H1 (cell line): ENCODE data around the gene SIGLEC10. TPM values are rescaled to one million over a fixed set of nuclear protein-coding genes. Genes with fewer than 3 reads are reported as not detected.

ENCODE experiments used
- CTCF ChIA-PET: fragments of 300-600 bp; sonication (Branson Sonifier 250); formaldehyde crosslinking; loops from one replicate; lab custom pipeline; 2021; ENCODE audit not compliant: partially characterized antibody; lab: Charles Lee
- POLR2A ChIA-PET: fragments of 300-600 bp; sonication (Branson Sonifier 250); formaldehyde crosslinking; loops from one replicate; lab custom pipeline; 2021; ENCODE audit warnings: inconsistent platforms; ENCODE audit not compliant: partially characterized antibody; lab: Charles Lee
- DNase-seq, 2 experiments: peaks; one replicate each; pipeline versions ENCODE4 v3.0.0 to v3.0.0-alpha.2; 2010 to 2022; ENCODE audit warnings: low spot score in 2 of 2, low read depth in 1 of 2, mixed read lengths in 1 of 2
- FAIRE-seq: peaks from 2 replicates; lab custom pipeline; 2011; peaks lifted over from hg19 to GRCh38; lab: Jason Lieb, UNC
- H2AFZ ChIP-seq: 2 replicates; pipeline ENCODE4 v1.8.1; 2012; ENCODE audit warnings: low read length, inconsistent platforms
- H2AK5ac ChIP-seq: 2 replicates; pipeline ENCODE4 v1.6.1; 2013; ENCODE audit warnings: low read depth, low read length
- H2BK120ac ChIP-seq: replicated peaks from 2 replicates; pipeline ENCODE3; 2013; ENCODE audit warnings: low read depth, low read length, inconsistent platforms
- H2BK12ac ChIP-seq: 2 replicates; pipeline ENCODE4 v1.6.1; 2013; ENCODE audit warnings: low read depth, low read length
- H2BK15ac ChIP-seq: 2 replicates; pipeline ENCODE4 v1.6.1; 2013; ENCODE audit warnings: low read length
- H2BK20ac ChIP-seq: 2 replicates; pipeline ENCODE4 v1.6.1; 2013; ENCODE audit warnings: low read length
- H2BK5ac ChIP-seq: 2 replicates; pipeline ENCODE4 v1.6.1; 2013; ENCODE audit warnings: low read depth, low read length
- H3K14ac ChIP-seq: 2 replicates; pipeline ENCODE4 v1.6.1; 2013; ENCODE audit warnings: inconsistent platforms; ENCODE audit not compliant: insufficient read length
- H3K18ac ChIP-seq: 2 replicates; pipeline ENCODE4 v1.6.1; 2013; ENCODE audit warnings: low read length; ENCODE audit errors: extremely low read depth
- H3K23ac ChIP-seq: 2 replicates; pipeline ENCODE4 v1.6.1; 2013; ENCODE audit warnings: inconsistent platforms; ENCODE audit not compliant: insufficient read length
- H3K23me2 ChIP-seq: 2 replicates; pipeline ENCODE4 v1.6.1; 2013; ENCODE audit warnings: low read depth, low read length
- H3K27ac ChIP-seq: 2 replicates; pipeline ENCODE4 v1.6.1; 2011; ENCODE audit warnings: low read depth, low read length, inconsistent platforms
- H3K27me3 ChIP-seq, 4 experiments: replicated peaks in 1 of 4; 1 replicate in 1 of 4; 2 replicates in 3 of 4; pipeline versions ENCODE4 v1.6.1 to v1.8.1; 2011 to 2013; ENCODE audit warnings: low read length in 3 of 4, mild to moderate bottlenecking in 3 of 4, inconsistent platforms in 2 of 4, mixed read lengths in 2 of 4, moderate library complexity in 1 of 4; ENCODE audit not compliant: control insufficient read depth in 3 of 4, insufficient read depth in 3 of 4; ENCODE audit errors: extremely low read depth in 1 of 4
- H3K36me3 ChIP-seq, 4 experiments: 2 replicates each; pipeline versions ENCODE4 v1.6.1 to v1.8.1; 2011 to 2013; ENCODE audit warnings: mild to moderate bottlenecking in 4 of 4, low read length in 3 of 4, moderate library complexity in 2 of 4, control low read depth in 1 of 4, inconsistent platforms in 1 of 4; ENCODE audit not compliant: insufficient read depth in 4 of 4, control insufficient read depth in 2 of 4
- H3K4ac ChIP-seq: replicated peaks from 2 replicates; pipeline ENCODE3; 2013; ENCODE audit warnings: low read length, low read depth, mixed read lengths, inconsistent platforms; ENCODE audit not compliant: insufficient read length
- H3K4me1 ChIP-seq, 4 experiments: replicated peaks in 1 of 4; 1 replicate in 1 of 4; 2 replicates in 3 of 4; pipeline versions ENCODE4 v1.6.1 to v1.8.1; 2011 to 2013; ENCODE audit warnings: low read length in 3 of 4, inconsistent platforms in 2 of 4, mixed read lengths in 1 of 4; ENCODE audit not compliant: insufficient read depth in 4 of 4, control insufficient read depth in 3 of 4
- H3K4me2 ChIP-seq, 2 experiments: 2 replicates each; pipeline versions ENCODE4 v1.6.1 to v1.8.1; 2011 to 2013; ENCODE audit warnings: low read depth in 2 of 2, low read length in 2 of 2, control low read depth in 1 of 2, inconsistent platforms in 1 of 2, mild to moderate bottlenecking in 1 of 2; ENCODE audit not compliant: insufficient read depth in 1 of 2
- H3K4me3 ChIP-seq, 4 experiments: fragments of 200-600, 300-600 bp in 1 of 4; sonication (generic), shearing (Covaris generic), sonication (Bioruptor Twin) in 1 of 4; 2 replicates each; pipeline versions ENCODE4 v1.5.1 to v1.8.1; 2011 to 2016; ENCODE audit warnings: low read length in 4 of 4, low read depth in 3 of 4, control low read depth in 2 of 4, inconsistent platforms in 2 of 4, mild to moderate bottlenecking in 2 of 4, mixed read lengths in 1 of 4, moderate library complexity in 1 of 4; ENCODE audit not compliant: insufficient read depth in 2 of 4; ENCODE audit errors: extremely low read depth in 1 of 4
- H3K56ac ChIP-seq: replicated peaks from 2 replicates; pipeline ENCODE3; 2013; ENCODE audit warnings: low read depth, mild to moderate bottlenecking, mixed read lengths, low read length, inconsistent platforms; ENCODE audit not compliant: insufficient read length
- H3K79me1 ChIP-seq: 2 replicates; pipeline ENCODE4 v1.6.1; 2013; ENCODE audit warnings: low read depth, low read length, control low read depth
- H3K79me2 ChIP-seq, 2 experiments: 2 replicates each; pipeline versions ENCODE4 v1.6.1 to v1.8.1; 2012 to 2013; ENCODE audit warnings: low read length in 2 of 2, mild to moderate bottlenecking in 2 of 2, inconsistent platforms in 1 of 2; ENCODE audit not compliant: insufficient read depth in 2 of 2, control insufficient read depth in 1 of 2
- H3K9ac ChIP-seq, 4 experiments: replicated peaks in 1 of 4; 1 replicate in 1 of 4; 2 replicates in 3 of 4; pipeline versions ENCODE4 v1.6.1 to v1.8.1; 2011 to 2013; ENCODE audit warnings: low read depth in 3 of 4, low read length in 3 of 4, control low read depth in 2 of 4, mild to moderate bottlenecking in 2 of 4, moderate library complexity in 2 of 4, inconsistent platforms in 1 of 4; ENCODE audit errors: extremely low read depth in 1 of 4
- H3K9me3 ChIP-seq, 2 experiments: 2 replicates each; pipeline versions ENCODE4 v1.6.1 to v1.8.1; 2012 to 2013; ENCODE audit warnings: mild to moderate bottlenecking in 2 of 2, moderate library complexity in 2 of 2, control low read depth in 1 of 2, inconsistent platforms in 1 of 2, low read depth in 1 of 2, low read length in 1 of 2, mixed read lengths in 1 of 2; ENCODE audit not compliant: insufficient read depth in 2 of 2
- H4K20me1 ChIP-seq, 2 experiments: replicated peaks in 1 of 2; 2 replicates each; pipeline versions ENCODE3 to v1.8.1; 2011 to 2013; ENCODE audit warnings: inconsistent platforms in 2 of 2, low read length in 2 of 2, mild to moderate bottlenecking in 1 of 2; ENCODE audit not compliant: insufficient read depth in 2 of 2, control insufficient read depth in 1 of 2
- H4K5ac ChIP-seq: 2 replicates; pipeline ENCODE4 v1.6.1; 2013; ENCODE audit warnings: low read length, low read depth, mixed read lengths, inconsistent platforms; ENCODE audit not compliant: insufficient read length
- H4K8ac ChIP-seq: 2 replicates; pipeline ENCODE4 v1.8.0; 2013; ENCODE audit warnings: mild to moderate bottlenecking, moderate library complexity, low read length, inconsistent platforms; ENCODE audit not compliant: insufficient read depth; ENCODE audit errors: extremely low read depth
- H4K91ac ChIP-seq: replicated peaks from 2 replicates; pipeline ENCODE3; 2013; ENCODE audit warnings: low read length, mixed read lengths, inconsistent platforms; ENCODE audit not compliant: insufficient read length
- BACH1 ChIP-seq: IDR thresholded peaks from 2 replicates; pipeline ENCODE4 v1.6.1; 2012; ENCODE audit warnings: low read length, improper control_type of control experiment
- CEBPB ChIP-seq: IDR thresholded peaks from 2 replicates; pipeline ENCODE4 v1.6.1; 2012; ENCODE audit warnings: low read depth, low read length
- HDAC2 ChIP-seq, 2 experiments: fragments of 300-600 bp in 1 of 2; sonication (generic) in 1 of 2; IDR thresholded peaks; 2 replicates each; pipeline ENCODE4 v1.6.1; 2011 to 2012; ENCODE audit warnings: low read depth in 2 of 2, low read length in 2 of 2, mild to moderate bottlenecking in 2 of 2, moderate library complexity in 2 of 2, borderline replicate concordance in 1 of 2, inconsistent platforms in 1 of 2
- KDM4A ChIP-seq: IDR thresholded peaks from one replicate; pipeline ENCODE4 v1.7.1; 2012; ENCODE audit warnings: low read depth, mild to moderate bottlenecking, moderate library complexity, low read length, inconsistent platforms; ENCODE audit not compliant: severe bottlenecking
- NRF1 ChIP-seq: IDR thresholded peaks from 2 replicates; pipeline ENCODE4 v1.6.1; 2011; ENCODE audit warnings: mild to moderate bottlenecking, low read depth, low read length, improper control_type of control experiment
- PHF8 ChIP-seq: fragments of 200-600 bp; sonication (generic); conservative IDR thresholded peaks from 2 replicates; pipeline ENCODE4 v1.7.1; 2012; ENCODE audit warnings: low read depth, mild to moderate bottlenecking, inconsistent platforms, low read length, moderate library complexity
- RAD21 ChIP-seq, 2 experiments: IDR thresholded peaks in 1 of 2; conservative IDR thresholded peaks in 1 of 2; 2 replicates each; pipeline ENCODE4 v1.6.1; 2011; ENCODE audit warnings: low read depth in 2 of 2, low read length in 2 of 2, improper control_type of control experiment in 1 of 2, inconsistent platforms in 1 of 2, mild to moderate bottlenecking in 1 of 2, moderate library complexity in 1 of 2
- RNF2 ChIP-seq: fragments of 200-900, 300-1000 bp; sonication (generic); IDR thresholded peaks from 2 replicates; pipeline ENCODE4 v1.7.1; 2016; ENCODE audit warnings: borderline replicate concordance, low read depth, mild to moderate bottlenecking, antibody characterized with exemption, low read length; ENCODE audit not compliant: poor library complexity, severe bottlenecking; ENCODE audit errors: missing control alignments
- SAP30 ChIP-seq: fragments of 300-600 bp; sonication (generic); IDR thresholded peaks from 2 replicates; pipeline ENCODE4 v1.7.1; 2012; ENCODE audit warnings: low read length, moderate library complexity, mild to moderate bottlenecking, inconsistent platforms; ENCODE audit not compliant: insufficient read depth, insufficient replicate concordance
- SIN3A ChIP-seq, 2 experiments: IDR thresholded peaks in 1 of 2; conservative IDR thresholded peaks in 1 of 2; 2 replicates each; pipeline ENCODE4 v1.6.1; 2011 to 2012; ENCODE audit warnings: low read length in 2 of 2, improper control_type of control experiment in 1 of 2, low read depth in 1 of 2, mild to moderate bottlenecking in 1 of 2
- SP1 ChIP-seq: IDR thresholded peaks from 2 replicates; pipeline ENCODE4 v1.6.1; 2011; ENCODE audit warnings: low read depth, low read length
- TAF1 ChIP-seq: IDR thresholded peaks from 2 replicates; pipeline ENCODE4 v1.6.1; 2011; ENCODE audit warnings: mild to moderate bottlenecking, low read depth, low read length
- WGBS, 2 experiments: shearing (Covaris generic) in 1 of 2; methylation state at CpG; one replicate each; pipeline versions ENCODE4 v1.1.6 to v1.1.7; 2013 to 2015; ENCODE audit warnings: low lambda C conversion rate in 2 of 2, mixed read lengths in 2 of 2, inconsistent platforms in 1 of 2, low coverage in 1 of 2, missing lambda C conversion rate in 1 of 2; ENCODE audit not compliant: insufficient replicate concordance in 2 of 2, insufficient coverage in 1 of 2, insufficient read length in 1 of 2; ENCODE audit errors: extremely low coverage in 1 of 2, missing lambda C conversion rate in 1 of 2; 5-methylcytosine and 5-hydroxymethylcytosine counted together
- polyA plus RNA-seq, 7 experiments: library from polyadenylated mRNA; depleted of rRNA in 3 of 7; stranded (reverse) in 5 of 7; unstranded in 2 of 7; fragments of >200 nt in 5 of 7; fragments of 200-250 nt in 2 of 7; gene quantifications; 1 replicate in 5 of 7; 2 replicates in 1 of 7; 4 replicates in 1 of 7; pipeline versions ENCODE4 v1.2.1 to v1.2.3, GENCODE V29; 2011 to 2013; ENCODE audit warnings: missing spikeins in 2 of 7, mixed read lengths in 2 of 7
- total RNA-seq: library from RNA; stranded (reverse); fragmentation: NEBNext Ultra II Directional; extraction: Animal tissue kit (Norgen Biotek cat#: 25700); gene quantifications from 2 replicates; pipeline ENCODE4 v1.2.1, GENCODE V29; 2021

The SIGLEC10 gene
- total and polyA plus RNA-seq, 2 of the 8 experiments (the other 6 are each of a cell fraction or from before 2014, with no cell fraction given): 0.06 TPM; not detected in 1

DNA sequence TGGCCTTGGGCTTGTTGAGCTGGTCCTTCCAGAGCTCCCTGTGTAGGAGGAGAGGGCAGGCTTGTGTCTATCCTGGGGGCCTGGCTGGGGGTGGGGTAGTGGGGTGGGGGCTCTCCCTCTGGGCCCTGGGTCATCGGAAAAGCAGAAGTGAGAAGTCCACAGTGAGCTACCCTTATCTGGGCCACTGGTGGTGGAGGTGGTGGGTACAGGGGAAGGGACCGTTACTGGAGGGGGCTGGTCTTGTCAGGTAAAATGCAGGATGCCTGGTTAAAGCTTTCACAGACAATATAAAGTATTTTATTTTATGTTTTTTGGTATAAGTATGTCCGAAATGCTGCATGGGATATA lies 342 bp upstream of the SIGLEC10 start:
- Histone ChIP-seq H2AFZ (no peak overlapping the region), H3K79me2 (no peaks in the 10 kb centered on the region), H4K5ac (no peak overlapping the region), H2BK20ac (no peak overlapping the region), H2BK5ac (no peak overlapping the region), H4K91ac (no peak overlapping the region), H3K27ac (no peak overlapping the region), H2BK120ac (no peak overlapping the region), H3K9ac (no peak overlapping the region), H2AK5ac (no peak overlapping the region), H3K36me3 (no peaks in the 10 kb centered on the region), H3K27me3 (peaks cover 0 to 5% (median 2%) of the 10 kb centered on the region in 4 experiments; a peak in 3 of 7 replicates), H3K14ac (no peak overlapping the region), H3K4me3 (no peak overlapping the region), H4K8ac (no peak overlapping the region), H3K4me1 (peaks cover 0 to 11% (median 3%) of the 10 kb centered on the region in 4 experiments; a peak in 2 of 7 replicates), H4K20me1 (no peaks in the 10 kb centered on the region), H3K9me3 (no peaks in the 10 kb centered on the region), H2BK12ac (no peak overlapping the region), H3K4me2 (no peak overlapping the region), H3K4ac (no peak overlapping the region), H3K23ac (no peak overlapping the region), H3K18ac (no peak overlapping the region), H3K79me1 (no peaks in the 10 kb centered on the region), H3K23me2 (peaks cover 1% of the 10 kb centered on the region; the same call in 1 of the 2 replicates), H2BK15ac (no peak overlapping the region), H3K56ac (no peak overlapping the region)
- WGBS, 2 experiments: 79% methylated on average over 2 of the region's 3 CpGs; no CpG with 5 or more reads in 1 of the 2 experiments
- ChIA-PET POLR2A (interaction anchor here (0.6 to 2.0 kb wide), 3 partner anchors 9 to 487 kb away, joined by 3 to 9 read pairs (median 4); no protein-coding TSS in a partner anchor), CTCF (interaction anchor here (0.6 to 6.7 kb wide), 12 partner anchors 7 to 286 kb away, joined by 3 to 58 read pairs (median 4); partner anchors contain the start of gene NKG7)
- no peak for DNase-seq
- TF ChIP-seq SIN3A (conservative IDR thresholded peaks at IDR 0.05 in 1 of 2, IDR thresholded peaks at IDR 0.05 in 1 of 2; ENCODE audit: low read depth in 1 of 2, low read length in 2 of 2) (no peak), CEBPB (no peak), SP1 (no peak), RAD21 (IDR thresholded peaks at IDR 0.05 in 1 of 2, conservative IDR thresholded peaks at IDR 0.05 in 1 of 2; ENCODE audit: low read depth in 2 of 2, low read length in 2 of 2) (no peak), NRF1 (no peak), KDM4A (no peak), TAF1 (no peak), HDAC2 (IDR thresholded peaks at IDR 0.05; ENCODE audit: borderline replicate concordance in 1 of 2, low read depth in 2 of 2, low read length in 2 of 2) (no peak), SAP30 (no peak), PHF8 (no peak), BACH1 (no peak), RNF2 (no peak)
- no peak for FAIRE-seq
